KOPT-K1 (cell line): ENCODE data around the gene LRP2.

ENCODE experiments used
- H3K27ac ChIP-seq: fragments of 200-600 bp; sonication (generic); 2 replicates; pipeline ENCODE4 v1.5.1; 2016; ENCODE audit warnings: antibody characterized with exemption, mild to moderate bottlenecking, low read depth, low read length; ENCODE audit not compliant: poor library complexity, severe bottlenecking
- H3K36me3 ChIP-seq: fragments of 200-600 bp; sonication (generic); 2 replicates; pipeline ENCODE4 v1.5.1; 2017; ENCODE audit warnings: antibody characterized with exemption, mild to moderate bottlenecking, low read length, moderate library complexity; ENCODE audit not compliant: insufficient read depth
- H3K9me3 ChIP-seq: fragments of 200-600 bp; sonication (generic); 2 replicates; pipeline ENCODE4 v1.5.1; 2017; ENCODE audit warnings: antibody characterized with exemption, low read length, mild to moderate bottlenecking; ENCODE audit not compliant: insufficient read depth, poor library complexity, severe bottlenecking

Gene LRP2

GRCh38 chr2:169106563-169107545 lies 255.5 kb downstream of the LRP2 start:
- no peaks in the 10 kb centered on the region for H3K36me3 ChIP-seq
- H3K27ac ChIP-seq = no peak overlapping the region
- H3K9me3 ChIP-seq = no peaks in the 10 kb centered on the region

GRCh38 chr2:169106134-169106533 lies 256.2 kb downstream of the LRP2 start:
- H3K9me3 ChIP-seq = no peaks in the 10 kb centered on the region
- no peak overlapping the region for H3K27ac ChIP-seq
- H3K36me3 ChIP-seq = no peaks in the 10 kb centered on the region

GRCh38 chr2:169105476-169105875 lies 256.9 kb downstream of the LRP2 start:
- H3K27ac ChIP-seq = no peak overlapping the region
- H3K36me3 ChIP-seq = no peaks in the 10 kb centered on the region
- no peaks in the 10 kb centered on the region for H3K9me3 ChIP-seq

- no peaks in the 10 kb centered on the region for H3K36me3 ChIP-seq
- no peak overlapping the region for H3K27ac ChIP-seq
- H3K9me3 ChIP-seq = no peaks in the 10 kb centered on the region
Measured at GRCh38 chr2:169104848-169105247, 257.5 kb downstream of the LRP2 start.

- H3K27ac ChIP-seq = no peak overlapping the region
- H3K36me3 ChIP-seq = no peaks in the 10 kb centered on the region
- H3K9me3 ChIP-seq = no peaks in the 10 kb centered on the region
Measured at GRCh38 chr2:169095621-169096105, 266.7 kb downstream of the LRP2 start.

- Histone ChIP-seq H3K36me3 (no peaks in the 10 kb centered on the region), H3K9me3 (no peaks in the 10 kb centered on the region), H3K27ac (no peak overlapping the region)
Measured at GRCh38 chr2:169094676-169095075, 267.7 kb downstream of the LRP2 start.

GRCh38 chr2:169093535-169093934 lies 268.8 kb downstream of the LRP2 start:
- H3K36me3 ChIP-seq = no peaks in the 10 kb centered on the region
- no peak overlapping the region for H3K27ac ChIP-seq
- H3K9me3 ChIP-seq = no peaks in the 10 kb centered on the region

- H3K9me3 ChIP-seq = no peaks in the 10 kb centered on the region
- H3K36me3 ChIP-seq = no peaks in the 10 kb centered on the region
- H3K27ac ChIP-seq = no peak overlapping the region
Measured at GRCh38 chr2:169091761-169092519, 270.4 kb downstream of the LRP2 start.

- no peak overlapping the region for H3K27ac ChIP-seq
- no peaks in the 10 kb centered on the region for H3K36me3 ChIP-seq
Measured at GRCh38 chr2:169091256-169091655, 271.1 kb downstream of the LRP2 start.

GRCh38 chr2:169090133-169090820 lies 272.1 kb downstream of the LRP2 start:
- H3K9me3 ChIP-seq = no peaks in the 10 kb centered on the region
- H3K36me3 ChIP-seq = no peaks in the 10 kb centered on the region
- H3K27ac ChIP-seq = no peak overlapping the region

More at GRCh38 chr2:169091256-169091655, 271.1 kb downstream of the LRP2 start:
- no peaks in the 10 kb centered on the region for H3K9me3 ChIP-seq

GRCh38 chr2:169089182-169089581 lies 273.2 kb downstream of the LRP2 start:
- H3K27ac ChIP-seq = no peak overlapping the region
- H3K9me3 ChIP-seq = no peaks in the 10 kb centered on the region
- no peaks in the 10 kb centered on the region for H3K36me3 ChIP-seq

GRCh38 chr2:169087757-169088379 lies 274.5 kb downstream of the LRP2 start:
- Histone ChIP-seq H3K36me3 (no peaks in the 10 kb centered on the region), H3K9me3 (no peaks in the 10 kb centered on the region), H3K27ac (no peak overlapping the region)

GRCh38 chr2:169086893-169087467 lies 275.4 kb downstream of the LRP2 start:
- no peak overlapping the region for H3K27ac ChIP-seq
- H3K36me3 ChIP-seq = no peaks in the 10 kb centered on the region
- H3K9me3 ChIP-seq = no peaks in the 10 kb centered on the region

- Histone ChIP-seq H3K9me3 (no peaks in the 10 kb centered on the region), H3K36me3 (no peaks in the 10 kb centered on the region), H3K27ac (no peak overlapping the region)
Measured at GRCh38 chr2:169082995-169083394, 279.3 kb downstream of the LRP2 start.
